Activated CD8-positive, alpha-beta memory T cell treated with anti-CD3 and anti-CD28 coated beads, Interleukin-2, amount 10 ng/mL, durations not matched to agents 7 days and 5 days (primary cell): Measurements from ENCODE around the gene PCDHGA4. TPM values are rescaled to one million over a fixed set of nuclear protein-coding genes. Genes with fewer than 3 reads are reported as not detected.
A peak's percentile ranks its signal among the peaks of the same experiment; 100 is the strongest.
"Not testable (repeated sequence)": the region's sequence is repeated elsewhere in the genome, so short reads cannot be mapped to it uniquely, and the experiment has no call there.

Experiments used
- ATAC-seq: fragments of 150-1000 bp; cut with Tn5 transposase; one replicate; pipeline ENCODE4 v1.10.0; 2021; ENCODE audit warnings: moderate library complexity
- CTCF ChIA-PET: fragments of 350-600 bp; sonication (Branson Sonifier 250); formaldehyde crosslinking; loops from one replicate; lab custom pipeline; 2021; ENCODE audit warnings: antibody characterized with exemption; lab: Charles Lee
- DNase-seq: peaks from one replicate; pipeline ENCODE4 v3.0.0-alpha.2; 2020
- H3K27ac Mint-ChIP-seq: one replicate; pipeline ENCODE4 v1.8.0; 2021; ENCODE audit warnings: mild to moderate bottlenecking, mixed read lengths
- H3K27me3 Mint-ChIP-seq: one replicate; pipeline ENCODE4 v1.8.0; 2021; ENCODE audit warnings: mixed read lengths
- H3K36me3 Mint-ChIP-seq: one replicate; pipeline ENCODE4 v1.8.0; 2021; ENCODE audit warnings: mild to moderate bottlenecking, mixed read lengths
- H3K4me1 Mint-ChIP-seq: one replicate; pipeline ENCODE4 v1.8.0; 2021; ENCODE audit warnings: mixed read lengths
- H3K4me3 Mint-ChIP-seq: one replicate; pipeline ENCODE4 v1.8.0; 2021; ENCODE audit warnings: mild to moderate bottlenecking, moderate library complexity, mixed read lengths
- H3K9me3 Mint-ChIP-seq: one replicate; pipeline ENCODE4 v1.8.0; 2022; ENCODE audit warnings: low read depth, mixed read lengths
- total RNA-seq, 2 experiments: library from RNA; stranded (reverse); gene quantifications; one replicate each; pipeline ENCODE4 v1.2.3, GENCODE V29; 2021

PCDHGA4 gene
- total RNA-seq, 2 experiments from 2014 or later, result 0.20 TPM; not detected in 1

- H3K36me3 Mint-ChIP-seq, H3K4me3 Mint-ChIP-seq, DNase-seq, ATAC-seq, CTCF ChIA-PET, H3K4me1 Mint-ChIP-seq, H3K27ac Mint-ChIP-seq: not testable (repeated sequence)
- Mint-ChIP-seq H3K27me3 (peaks cover 49% of the 10 kb centered on the region), H3K9me3 (peaks cover 25% of the 10 kb centered on the region)
These were observed 20.8 kb downstream of the PCDHGA4 start for GRCh38 chr5:141375444-141376155.

DNA sequence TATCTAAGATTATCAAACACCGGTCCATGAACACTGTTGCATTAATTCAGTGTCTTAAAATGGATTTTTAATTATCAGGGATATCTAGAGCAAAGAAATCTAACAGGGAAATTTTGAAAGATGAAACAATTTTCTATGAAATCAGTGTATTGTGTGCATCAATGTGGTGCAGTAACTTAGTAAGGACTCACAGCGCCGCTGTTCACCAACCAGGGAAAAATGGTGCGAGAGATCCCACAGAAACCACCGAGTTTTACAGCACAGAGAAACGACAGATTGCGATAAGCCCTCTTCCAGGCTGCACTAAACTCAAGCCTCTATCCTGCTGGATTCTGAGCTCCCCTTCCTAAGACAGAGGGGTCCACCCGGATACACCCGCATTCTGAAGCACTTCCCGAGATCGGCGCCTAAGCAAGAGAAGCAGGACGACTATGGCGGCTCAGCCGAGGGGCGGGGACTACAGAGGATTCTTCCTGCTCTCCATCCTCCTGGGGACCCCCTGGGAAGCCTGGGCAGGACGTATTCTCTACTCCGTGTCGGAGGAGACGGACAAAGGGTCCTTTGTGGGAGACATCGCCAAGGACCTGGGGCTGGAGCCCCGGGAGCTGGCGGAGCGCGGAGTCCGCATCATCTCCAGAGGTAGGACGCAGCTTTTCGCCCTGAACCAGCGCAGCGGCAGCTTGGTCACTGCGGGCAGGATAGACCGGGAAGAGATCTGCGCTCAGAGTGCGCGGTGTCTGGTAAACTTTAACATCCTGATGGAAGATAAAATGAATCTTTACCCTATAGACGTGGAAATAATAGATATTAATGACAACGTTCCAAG, 27.9 kb downstream of the PCDHGA4 start, which contains the start of gene PCDHGA7:
TSS of gene PCDHGA7 (plus strand) at position 274 of the 826 bp plus-strand sequence. CDS start at position 432, 158 bp downstream.
- ATAC-seq (no peak), DNase-seq (no peak)
- H3K4me1 Mint-ChIP-seq, result no peaks in the 10 kb centered on the region
- peak within 1 kb of the TSS; percentile 28 for H3K27ac Mint-ChIP-seq
- peaks cover 57% of the 10 kb centered on the region for H3K27me3 Mint-ChIP-seq
- CTCF ChIA-PET, result interaction anchor here (0.9 kb wide), 1 partner anchor 13 kb away, joined by 3 read pairs; no protein-coding TSS in a partner anchor
- peaks cover 7% of the 10 kb centered on the region for H3K9me3 Mint-ChIP-seq
- H3K4me3 Mint-ChIP-seq, result no peak within 1 kb of the TSS
- H3K36me3 Mint-ChIP-seq, result peaks cover 2% of the 10 kb centered on the region

DNA sequence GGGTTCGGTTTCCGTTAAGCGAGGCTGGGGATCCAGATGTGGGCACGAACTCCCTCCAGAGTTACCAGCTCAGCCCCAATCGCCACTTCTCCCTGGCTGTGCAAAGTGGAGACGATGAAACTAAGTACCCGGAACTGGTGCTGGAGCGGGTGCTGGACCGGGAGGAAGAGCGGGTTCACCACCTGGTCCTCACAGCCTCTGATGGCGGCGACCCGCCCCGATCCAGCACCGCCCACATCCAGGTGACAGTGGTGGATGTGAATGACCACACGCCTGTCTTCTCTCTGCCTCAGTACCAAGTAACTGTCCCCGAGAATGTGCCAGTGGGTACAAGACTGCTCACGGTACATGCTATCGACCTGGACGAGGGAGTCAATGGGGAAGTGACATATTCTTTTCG, 28.5 kb downstream of the PCDHGA4 start:
- CTCF ChIA-PET, result interaction anchor here (0.9 kb wide), 1 partner anchor 12 kb away, joined by 3 read pairs; no protein-coding TSS in a partner anchor
- ATAC-seq, result no peak
- peaks cover 59% of the 10 kb centered on the region for H3K27me3 Mint-ChIP-seq
- H3K27ac Mint-ChIP-seq, result peak overlapping the region; percentile 28
- peaks cover 2% of the 10 kb centered on the region for H3K36me3 Mint-ChIP-seq
- H3K9me3 Mint-ChIP-seq, result peaks cover 7% of the 10 kb centered on the region
- H3K4me3 Mint-ChIP-seq, result no peak overlapping the region
- DNase-seq, result no peak
- H3K4me1 Mint-ChIP-seq, result no peaks in the 10 kb centered on the region

DNA sequence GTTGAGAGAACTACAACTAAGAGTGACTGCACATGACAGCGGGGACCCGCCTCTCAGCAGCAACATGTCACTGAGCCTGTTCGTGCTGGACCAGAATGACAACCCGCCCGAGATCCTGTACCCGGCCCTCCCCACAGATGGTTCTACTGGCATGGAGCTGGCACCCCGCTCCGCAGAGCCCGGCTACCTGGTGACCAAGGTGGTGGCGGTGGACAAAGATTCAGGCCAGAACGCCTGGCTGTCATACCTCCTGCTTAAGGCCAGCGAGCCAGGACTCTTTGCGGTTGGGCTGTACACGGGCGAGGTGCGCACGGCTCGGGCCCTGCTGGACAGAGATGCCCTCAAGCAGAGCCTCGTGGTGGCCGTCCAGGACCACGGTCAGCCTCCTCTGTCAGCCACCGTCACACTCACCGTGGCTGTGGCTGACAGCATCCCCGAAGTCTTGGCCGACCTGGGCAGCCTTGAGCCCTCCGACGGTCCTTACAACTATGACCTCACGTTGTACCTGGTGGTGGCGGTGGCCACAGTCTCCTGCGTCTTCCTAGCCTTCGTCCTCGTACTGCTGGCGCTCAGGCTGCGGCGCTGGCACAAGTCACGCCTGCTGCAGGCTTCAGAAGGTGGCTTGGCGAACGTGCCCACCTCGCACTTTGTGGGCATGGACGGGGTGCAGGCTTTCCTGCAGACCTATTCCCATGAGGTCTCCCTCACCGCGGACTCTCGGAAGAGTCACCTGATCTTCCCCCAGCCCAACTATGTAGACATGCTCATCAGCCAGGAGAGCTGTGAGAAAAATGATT, 29.8 kb downstream of the PCDHGA4 start:
- H3K27me3 Mint-ChIP-seq, result peaks cover 58% of the 10 kb centered on the region
- H3K36me3 Mint-ChIP-seq, result peaks cover 5% of the 10 kb centered on the region
- no peak for DNase-seq
- no peak overlapping the region for H3K4me3 Mint-ChIP-seq
- H3K4me1 Mint-ChIP-seq, result no peaks in the 10 kb centered on the region
- CTCF ChIA-PET, result no interaction called here
- H3K9me3 Mint-ChIP-seq, result peaks cover 9% of the 10 kb centered on the region
- H3K27ac Mint-ChIP-seq, result no peak overlapping the region
- ATAC-seq, result no peak

GRCh38 chr5:141387557-141388311, 32.9 kb downstream of the PCDHGA4 start, which contains the start of gene PCDHGB4:
Gene PCDHGB4 (plus strand): TSS chr5:141387698. CDS start chr5:141387885, 187 bp downstream.
- CTCF ChIA-PET, result interaction anchor here (1.5 kb wide), 1 partner anchor 42 kb away, joined by 3 read pairs; the partner anchor contains the start of gene PCDHGA12
- H3K36me3 Mint-ChIP-seq, H3K27ac Mint-ChIP-seq, H3K4me1 Mint-ChIP-seq, DNase-seq, H3K4me3 Mint-ChIP-seq, ATAC-seq: not testable (repeated sequence)
- Mint-ChIP-seq H3K9me3 (peaks cover 18% of the 10 kb centered on the region), H3K27me3 (peaks cover 56% of the 10 kb centered on the region)

DNA sequence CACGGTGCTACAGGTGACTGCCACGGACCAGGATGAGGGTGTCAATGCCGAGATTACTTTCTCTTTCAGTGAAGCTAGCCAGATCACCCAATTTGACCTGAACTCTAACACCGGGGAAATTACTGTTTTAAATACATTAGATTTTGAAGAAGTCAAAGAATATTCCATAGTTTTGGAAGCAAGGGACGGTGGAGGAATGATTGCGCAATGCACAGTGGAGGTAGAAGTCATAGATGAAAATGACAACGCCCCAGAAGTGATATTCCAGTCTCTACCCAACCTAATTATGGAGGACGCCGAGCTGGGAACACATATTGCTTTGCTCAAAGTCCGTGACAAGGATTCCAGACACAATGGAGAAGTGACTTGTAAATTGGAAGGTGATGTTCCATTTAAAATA, 33.8 kb downstream of the PCDHGA4 start:
- DNase-seq (no peak), ATAC-seq (no peak)
- H3K27me3 Mint-ChIP-seq, result peaks cover 48% of the 10 kb centered on the region
- H3K27ac Mint-ChIP-seq, result no peak overlapping the region
- peaks cover 4% of the 10 kb centered on the region for H3K36me3 Mint-ChIP-seq
- H3K4me3 Mint-ChIP-seq, result no peak overlapping the region
- peaks cover 18% of the 10 kb centered on the region for H3K9me3 Mint-ChIP-seq
- H3K4me1 Mint-ChIP-seq, result no peaks in the 10 kb centered on the region
- CTCF ChIA-PET, result interaction anchor here (1.5 kb wide), 1 partner anchor 41 kb away, joined by 3 read pairs; the partner anchor contains the start of gene PCDHGA12

DNA sequence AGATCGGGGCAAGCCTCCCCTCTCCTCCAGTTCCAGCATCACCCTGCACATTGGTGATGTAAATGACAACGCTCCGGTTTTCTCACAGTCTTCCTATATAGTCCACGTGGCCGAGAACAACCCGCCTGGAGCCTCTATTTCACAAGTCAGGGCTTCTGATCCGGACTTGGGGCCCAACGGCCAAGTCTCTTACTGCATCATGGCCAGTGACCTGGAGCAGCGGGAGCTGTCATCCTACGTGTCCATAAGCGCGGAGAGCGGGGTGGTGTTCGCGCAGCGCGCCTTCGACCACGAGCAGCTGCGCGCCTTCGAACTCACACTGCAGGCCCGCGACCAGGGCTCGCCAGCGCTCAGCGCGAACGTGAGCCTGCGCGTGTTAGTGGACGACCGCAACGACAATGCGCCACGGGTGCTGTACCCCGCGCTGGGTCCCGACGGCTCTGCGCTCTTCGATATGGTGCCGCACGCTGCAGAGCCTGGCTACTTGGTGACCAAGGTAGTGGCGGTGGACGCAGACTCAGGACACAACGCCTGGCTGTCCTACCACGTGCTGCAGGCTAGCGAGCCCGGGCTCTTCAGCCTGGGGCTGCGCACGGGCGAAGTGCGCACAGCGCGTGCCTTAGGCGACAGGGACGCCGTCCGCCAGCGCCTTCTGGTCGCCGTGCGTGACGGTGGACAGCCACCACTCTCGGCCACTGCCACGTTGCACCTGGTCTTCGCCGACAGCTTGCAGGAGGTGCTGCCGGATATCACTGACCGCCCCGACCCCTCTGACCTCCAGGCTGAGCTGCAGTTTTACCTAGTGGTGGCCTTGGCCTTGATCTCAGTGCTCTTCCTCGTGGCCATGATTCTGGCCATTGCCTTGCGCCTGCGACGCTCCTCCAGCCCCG, 34.6 kb downstream of the PCDHGA4 start:
- peaks cover 4% of the 10 kb centered on the region for H3K36me3 Mint-ChIP-seq
- ATAC-seq (no peak), DNase-seq (no peak)
- H3K27ac Mint-ChIP-seq, result no peak overlapping the region
- CTCF ChIA-PET, result no interaction called here
- no peak overlapping the region for H3K4me3 Mint-ChIP-seq
- H3K27me3 Mint-ChIP-seq, result peaks cover 50% of the 10 kb centered on the region
- H3K4me1 Mint-ChIP-seq, result no peaks in the 10 kb centered on the region
- H3K9me3 Mint-ChIP-seq, result peaks cover 18% of the 10 kb centered on the region

GRCh38 chr5:141392429-141393198, 37.8 kb downstream of the PCDHGA4 start, which contains the start of gene PCDHGA8:
Gene PCDHGA8 (plus strand): TSS chr5:141392633. CDS start chr5:141392814, 181 bp downstream.
- Mint-ChIP-seq H3K4me1 (no peaks in the 10 kb centered on the region), H3K9me3 (peaks cover 15% of the 10 kb centered on the region), H3K4me3 (no peak within 1 kb of the TSS), H3K27me3 (peaks cover 40% of the 10 kb centered on the region), H3K36me3 (peaks cover 7% of the 10 kb centered on the region), H3K27ac (no peak within 1 kb of the TSS)
- no peak for ATAC-seq
- no peak for DNase-seq
- CTCF ChIA-PET, result interaction anchor here (1.0 to 1.3 kb wide), 2 partner anchors 28 to 120 kb away, joined by 3 read pairs; partner anchors contain the start of gene PCDHGA11

DNA sequence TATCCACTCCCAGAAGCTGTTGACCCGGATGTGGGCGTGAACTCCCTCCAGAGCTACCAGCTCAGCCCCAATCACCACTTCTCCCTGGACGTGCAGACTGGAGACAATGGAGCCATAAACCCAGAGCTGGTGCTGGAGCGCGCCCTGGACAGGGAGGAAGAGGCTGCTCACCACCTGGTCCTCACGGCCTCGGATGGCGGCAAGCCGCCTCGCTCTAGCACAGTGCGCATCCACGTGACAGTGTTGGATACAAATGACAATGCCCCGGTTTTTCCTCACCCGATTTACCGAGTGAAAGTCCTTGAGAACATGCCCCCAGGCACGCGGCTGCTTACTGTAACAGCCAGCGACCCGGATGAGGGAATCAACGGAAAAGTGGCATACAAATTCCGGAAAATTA, 38.4 kb downstream of the PCDHGA4 start:
- Mint-ChIP-seq H3K36me3 (peaks cover 7% of the 10 kb centered on the region), H3K9me3 (peaks cover 15% of the 10 kb centered on the region), H3K27ac (no peak overlapping the region), H3K4me1 (no peaks in the 10 kb centered on the region), H3K4me3 (no peak overlapping the region), H3K27me3 (peaks cover 41% of the 10 kb centered on the region)
- ATAC-seq, result no peak
- no peak for DNase-seq
- CTCF ChIA-PET, result interaction anchor here (1.0 to 1.3 kb wide), 2 partner anchors 28 to 120 kb away, joined by 3 read pairs; partner anchors contain the start of gene PCDHGA11

GRCh38 chr5:141394401-141395187, 39.8 kb downstream of the PCDHGA4 start:
- not testable (repeated sequence) for H3K36me3 Mint-ChIP-seq, H3K9me3 Mint-ChIP-seq, H3K4me3 Mint-ChIP-seq, DNase-seq, ATAC-seq, H3K27ac Mint-ChIP-seq, H3K4me1 Mint-ChIP-seq
- H3K27me3 Mint-ChIP-seq, result peaks cover 45% of the 10 kb centered on the region
- CTCF ChIA-PET, result interaction anchor here (1.0 kb wide), 1 partner anchor 11 kb away, joined by 3 read pairs; no protein-coding TSS in a partner anchor
